ENCODE data around the gene LBH.

LBH gene

GRCh38 chr2:30259071-30259470, 27.7 kb downstream of the LBH start:
- DNase-seq (ENCODE audit: low read depth): no peak
- no peak overlapping the region for H3K4me3 ChIP-seq (ENCODE audit: low read length)
- TF ChIP-seq CTCF (conservative IDR thresholded peaks at IDR 0.05; ENCODE audit: low read length): no peak

GRCh38 chr2:30259827-30260679, 28.7 kb downstream of the LBH start:
- DNase-seq (ENCODE audit: low read depth): no peak
- no peak overlapping the region for H3K4me3 ChIP-seq (ENCODE audit: low read length)
- no peak for TF ChIP-seq CTCF (conservative IDR thresholded peaks at IDR 0.05; ENCODE audit: low read length)

GRCh38 chr2:30260941-30261340, 29.6 kb downstream of the LBH start:
- H3K4me3 ChIP-seq (ENCODE audit: low read length): no peak overlapping the region
- no peak for DNase-seq (ENCODE audit: low read depth)
- TF ChIP-seq CTCF (conservative IDR thresholded peaks at IDR 0.05; ENCODE audit: low read length): no peak

GRCh38 chr2:30261695-30262211, 30.4 kb downstream of the LBH start:
- peak; percentile 64 for DNase-seq (ENCODE audit: low read depth)
- no peak for TF ChIP-seq CTCF (conservative IDR thresholded peaks at IDR 0.05; ENCODE audit: low read length)
- H3K4me3 ChIP-seq (ENCODE audit: low read length): no peak overlapping the region

- no peak for DNase-seq (ENCODE audit: low read depth)
- no peak for TF ChIP-seq CTCF (conservative IDR thresholded peaks at IDR 0.05; ENCODE audit: low read length)
Observed at GRCh38 chr2:30262716-30263309, 31.5 kb downstream of the LBH start.

GRCh38 chr2:30264274-30264673, 32.9 kb downstream of the LBH start:
- no peak overlapping the region for H3K4me3 ChIP-seq (ENCODE audit: low read length)
- TF ChIP-seq CTCF (conservative IDR thresholded peaks at IDR 0.05; ENCODE audit: low read length): no peak
- DNase-seq (ENCODE audit: low read depth): no peak

More at GRCh38 chr2:30262716-30263309, 31.5 kb downstream of the LBH start:
- no peak overlapping the region for H3K4me3 ChIP-seq (ENCODE audit: low read length)

All from AG10803 (cell line).